ENCODE results near the gene CDCA5. TPM values are rescaled to one million over a fixed set of nuclear protein-coding genes. Genes with fewer than 3 reads are reported as not detected.

CDCA5 gene
- total and polyA plus RNA-seq, 4 donors = 1.8 to 2.7 (median 2.2) TPM

DNA sequence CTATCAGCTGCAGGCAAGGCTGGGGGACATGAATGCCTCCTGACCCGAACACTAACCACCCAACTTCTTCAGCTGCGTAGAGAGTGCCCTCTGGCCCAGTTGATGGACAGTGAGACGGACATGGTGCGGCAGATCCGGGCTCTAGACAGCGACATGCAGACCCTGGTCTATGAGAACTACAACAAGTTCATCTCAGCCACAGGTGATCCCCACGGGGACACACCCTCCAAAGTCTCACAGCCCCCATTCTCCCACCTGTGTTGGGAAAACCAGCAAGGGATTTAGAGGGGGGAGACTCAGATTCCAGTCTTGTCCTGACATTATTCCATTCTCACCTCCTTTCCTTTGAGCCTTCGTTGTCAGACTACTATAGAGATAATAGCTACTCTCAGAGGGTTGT is 13.1 kb upstream of the CDCA5 start:
- TF ChIP-seq, protein P1, sequence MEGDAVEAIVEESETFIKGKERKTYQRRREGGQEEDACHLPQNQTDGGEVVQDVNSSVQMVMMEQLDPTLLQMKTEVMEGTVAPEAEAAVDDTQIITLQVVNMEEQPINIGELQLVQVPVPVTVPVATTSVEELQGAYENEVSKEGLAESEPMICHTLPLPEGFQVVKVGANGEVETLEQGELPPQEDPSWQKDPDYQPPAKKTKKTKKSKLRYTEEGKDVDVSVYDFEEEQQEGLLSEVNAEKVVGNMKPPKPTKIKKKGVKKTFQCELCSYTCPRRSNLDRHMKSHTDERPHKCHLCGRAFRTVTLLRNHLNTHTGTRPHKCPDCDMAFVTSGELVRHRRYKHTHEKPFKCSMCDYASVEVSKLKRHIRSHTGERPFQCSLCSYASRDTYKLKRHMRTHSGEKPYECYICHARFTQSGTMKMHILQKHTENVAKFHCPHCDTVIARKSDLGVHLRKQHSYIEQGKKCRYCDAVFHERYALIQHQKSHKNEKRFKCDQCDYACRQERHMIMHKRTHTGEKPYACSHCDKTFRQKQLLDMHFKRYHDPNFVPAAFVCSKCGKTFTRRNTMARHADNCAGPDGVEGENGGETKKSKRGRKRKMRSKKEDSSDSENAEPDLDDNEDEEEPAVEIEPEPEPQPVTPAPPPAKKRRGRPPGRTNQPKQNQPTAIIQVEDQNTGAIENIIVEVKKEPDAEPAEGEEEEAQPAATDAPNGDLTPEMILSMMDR (IDR thresholded peaks at IDR 0.05; ENCODE audit: control extremely low read depth, extremely low read depth) = no peak
- ATAC-seq (ENCODE audit: insufficient read depth, low FRiP score) (peak; percentile 4), DNase-seq (no peak)
- WGBS, 2 donors = 34 to 57% methylated on average over 8 of the region's 8 CpGs
- H3K9me3 ChIP-seq (ENCODE audit: control insufficient read depth in 4 of 4, insufficient read depth in 3 of 4, low read length in 3 of 4) = no peaks in the 10 kb centered on the region
- H3K27ac ChIP-seq (ENCODE audit: low read depth in 1 of 2, low read length in 1 of 2) = peak overlapping the region; percentile 71 to 92
- H3K27me3 ChIP-seq (ENCODE audit: control insufficient read depth in 3 of 3, insufficient read depth in 3 of 3, low read length in 2 of 3) = no peaks in the 10 kb centered on the region
- peaks cover 0 to 3% (median 0%) of the 10 kb centered on the region in 4 donors for H3K36me3 ChIP-seq (ENCODE audit: control insufficient read depth in 4 of 4, insufficient read depth in 4 of 4, low read length in 4 of 4)
- peak overlapping the region in 1 of 2 donors; percentile 55 for H3K9ac ChIP-seq (ENCODE audit: insufficient read depth in 1 of 2, low read length in 2 of 2)
- H3K4me3 ChIP-seq = peak overlapping the region; percentile 6
- H3K4me1 ChIP-seq (ENCODE audit: control insufficient read depth in 5 of 5, insufficient read depth in 5 of 5, low read length in 5 of 5) = peaks cover 0 to 10% (median 6%) of the 10 kb centered on the region in 5 donors

DNA sequence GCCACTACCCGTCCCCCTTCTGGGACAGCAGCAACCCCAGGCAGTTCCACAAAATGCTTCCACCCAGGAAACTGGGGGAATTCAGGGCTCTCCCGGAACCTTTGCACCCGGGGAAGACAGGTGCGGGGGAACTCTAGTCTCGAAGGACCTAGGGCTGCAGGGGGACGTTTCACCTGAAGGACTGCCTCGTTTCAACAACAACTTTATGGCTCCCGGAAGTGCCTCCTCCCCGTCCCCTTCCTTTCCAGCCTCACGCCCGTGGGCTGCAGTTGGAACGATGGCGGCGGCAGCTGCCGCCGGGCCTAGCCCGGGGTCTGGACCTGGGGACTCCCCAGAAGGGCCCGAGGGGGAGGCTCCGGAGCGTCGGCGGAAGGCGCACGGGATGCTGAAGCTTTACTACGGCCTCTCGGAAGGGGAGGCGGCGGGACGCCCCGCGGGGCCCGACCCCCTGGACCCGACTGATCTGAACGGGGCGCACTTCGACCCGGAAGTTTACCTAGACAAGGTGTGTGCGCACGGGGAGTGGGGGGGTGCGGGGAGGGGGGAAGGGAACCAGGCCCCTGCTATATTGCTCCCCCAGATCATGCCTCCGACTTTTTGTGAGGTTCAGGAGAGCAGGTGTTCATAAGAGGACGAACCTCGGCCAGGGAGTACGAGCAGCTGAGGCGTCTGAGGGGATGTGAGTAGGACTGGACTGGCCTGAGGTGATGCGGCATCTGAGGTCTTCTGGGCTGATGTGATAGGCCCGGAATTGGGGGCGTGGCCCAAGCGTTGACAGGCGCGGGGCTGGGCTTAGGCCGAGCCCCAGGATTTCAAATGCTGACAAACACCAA is 12.3 kb upstream of the CDCA5 start, which contains the start of gene VPS51:
Gene VPS51, plus strand, starts transcription at position 241 of the 833 bp plus-strand sequence. Its CDS starts 37 bp downstream, at position 278.
- WGBS, 2 donors = 0 to 1% methylated on average over 45 to 52 of the region's 52 CpGs
- Histone ChIP-seq H3K27ac (ENCODE audit: low read depth in 1 of 2, low read length in 1 of 2) (peak within 1 kb of the TSS; percentile 87 to 92), H3K27me3 (ENCODE audit: control insufficient read depth in 3 of 3, insufficient read depth in 3 of 3, low read length in 2 of 3) (no peaks in the 10 kb centered on the region), H3K9ac (ENCODE audit: insufficient read depth in 1 of 2, low read length in 2 of 2) (peak within 1 kb of the TSS; percentile 39 to 63), H3K4me3 (peak within 1 kb of the TSS; percentile 49), H3K36me3 (ENCODE audit: control insufficient read depth in 4 of 4, insufficient read depth in 4 of 4, low read length in 4 of 4) (peaks cover 0 to 3% (median 0%) of the 10 kb centered on the region in 4 donors), H3K9me3 (ENCODE audit: control insufficient read depth in 4 of 4, insufficient read depth in 3 of 4, low read length in 3 of 4) (no peaks in the 10 kb centered on the region), H3K4me1 (ENCODE audit: control insufficient read depth in 5 of 5, insufficient read depth in 5 of 5, low read length in 5 of 5) (peaks cover 0 to 10% (median 6%) of the 10 kb centered on the region in 5 donors)
- DNase-seq = peak; percentile 88 to 96 (median 93)
- TF ChIP-seq, protein P1 (IDR thresholded peaks at IDR 0.05; ENCODE audit: control extremely low read depth, extremely low read depth) = no peak
- ATAC-seq (ENCODE audit: insufficient read depth, low FRiP score) = peak; percentile 93

DNA sequence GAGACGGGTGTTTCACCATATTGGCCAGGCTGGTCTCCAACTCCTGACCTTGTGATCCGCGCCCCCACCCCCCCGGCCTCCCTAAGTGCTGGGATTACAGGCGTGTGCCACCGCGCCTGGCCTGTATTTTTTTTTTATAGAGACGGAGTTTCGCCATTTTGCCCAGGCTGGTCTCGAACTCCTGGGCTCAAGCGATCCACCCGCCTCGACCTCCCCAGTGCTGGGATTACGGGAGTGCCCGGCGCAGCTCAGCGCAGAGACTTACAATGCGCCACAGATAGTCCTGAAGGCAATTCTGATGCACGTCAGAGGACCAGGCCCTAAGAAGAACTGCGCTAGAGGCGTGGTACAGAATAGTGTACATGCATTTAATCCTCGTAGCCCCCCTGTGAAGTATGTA is 11.6 kb upstream of the CDCA5 start:
- Histone ChIP-seq H3K27me3 (ENCODE audit: control insufficient read depth in 3 of 3, insufficient read depth in 3 of 3, low read length in 2 of 3) (no peaks in the 10 kb centered on the region), H3K9ac (ENCODE audit: insufficient read depth in 1 of 2, low read length in 2 of 2) (no peak overlapping the region), H3K27ac (ENCODE audit: low read depth in 1 of 2, low read length in 1 of 2) (no peak overlapping the region), H3K9me3 (ENCODE audit: control insufficient read depth in 4 of 4, insufficient read depth in 3 of 4, low read length in 3 of 4) (no peaks in the 10 kb centered on the region), H3K4me3 (no peak overlapping the region), H3K4me1 (ENCODE audit: control insufficient read depth in 5 of 5, insufficient read depth in 5 of 5, low read length in 5 of 5) (peaks cover 0 to 10% (median 6%) of the 10 kb centered on the region in 5 donors), H3K36me3 (ENCODE audit: control insufficient read depth in 4 of 4, insufficient read depth in 4 of 4, low read length in 4 of 4) (peaks cover 0 to 3% (median under 1%) of the 10 kb centered on the region in 4 donors)
- 80 to 85% methylated on average over 22 of the region's 22 CpGs for WGBS, 2 donors
- TF ChIP-seq, protein P1 (IDR thresholded peaks at IDR 0.05; ENCODE audit: control extremely low read depth, extremely low read depth) = no peak
- DNase-seq (no peak), ATAC-seq (ENCODE audit: insufficient read depth, low FRiP score) (no peak)
